Endothelial cell of umbilical vein (primary cell): ENCODE results near the gene RMC1.

Experiments used
- EZH2 ChIP-seq: IDR thresholded peaks from 2 replicates; pipeline ENCODE4 v1.6.1; 2012; ENCODE audit warnings: borderline replicate concordance, low read depth, mild to moderate bottlenecking, moderate library complexity, low read length, inconsistent platforms; ENCODE audit not compliant: severe bottlenecking
- GATA2 ChIP-seq: IDR thresholded peaks from 2 replicates; pipeline ENCODE4 v1.7.0; 2011; ENCODE audit warnings: low read depth, mild to moderate bottlenecking, moderate library complexity, mixed read lengths, low read length; ENCODE audit not compliant: insufficient read length, insufficient read depth
- MYC ChIP-seq: IDR thresholded peaks from one replicate; pipeline ENCODE4 v1.6.1; 2011; ENCODE audit warnings: mild to moderate bottlenecking, low read depth, low read length
- POLR2A ChIP-seq: IDR thresholded peaks from 2 replicates; pipeline ENCODE4 v1.6.1; 2012; ENCODE audit warnings: low read depth, mild to moderate bottlenecking, control low read depth, low read length
- POLR2AphosphoS5 ChIP-seq: IDR thresholded peaks from 2 replicates; pipeline ENCODE4 v1.6.1; 2012; ENCODE audit warnings: low read depth, mild to moderate bottlenecking, control low read depth, low read length, moderate library complexity; ENCODE audit not compliant: insufficient read depth
- TF ChIP-seq, protein P1 (sequence below), 2 donors: IDR thresholded peaks; 1 replicate in 1 of 2; 2 replicates in 1 of 2; pipeline ENCODE4 v1.5.1; 2011; ENCODE audit warnings: low read length in 2 of 2, mild to moderate bottlenecking in 2 of 2, moderate library complexity in 2 of 2, control low read depth in 1 of 2, inconsistent platforms in 1 of 2, low read depth in 1 of 2; ENCODE audit not compliant: insufficient read depth in 1 of 2; ENCODE audit errors: extremely low read depth in 1 of 2
- TF ChIP-seq, protein P2 (sequence below): IDR thresholded peaks from 2 replicates; pipeline ENCODE4 v1.6.1; 2011; ENCODE audit not compliant: insufficient read depth, insufficient read length

DNA sequence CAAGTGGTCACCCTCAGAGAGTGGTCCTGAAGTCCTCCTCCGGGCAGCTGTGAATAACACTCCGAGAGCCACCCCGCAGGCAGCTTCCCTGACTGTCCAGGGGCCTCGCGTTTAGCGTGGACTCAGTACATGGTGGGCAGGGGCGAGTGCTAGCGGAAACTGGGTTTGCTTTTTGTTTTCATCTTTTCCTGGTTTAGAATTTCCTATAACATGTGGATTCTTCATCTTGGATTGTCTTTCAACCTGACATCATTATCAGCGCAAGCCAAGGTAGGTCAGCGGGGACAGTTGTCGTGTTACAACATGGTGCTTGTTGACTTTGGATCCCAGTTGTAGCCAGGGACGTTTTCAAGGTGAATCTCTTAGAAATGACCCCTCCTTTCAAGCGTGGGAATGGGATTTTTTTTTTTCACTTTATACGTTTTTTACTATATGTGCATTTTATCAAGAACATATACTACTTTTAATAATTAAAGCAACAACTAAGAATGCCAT is 20.9 kb downstream of the RMC1 start:
- TF ChIP-seq, protein P1, sequence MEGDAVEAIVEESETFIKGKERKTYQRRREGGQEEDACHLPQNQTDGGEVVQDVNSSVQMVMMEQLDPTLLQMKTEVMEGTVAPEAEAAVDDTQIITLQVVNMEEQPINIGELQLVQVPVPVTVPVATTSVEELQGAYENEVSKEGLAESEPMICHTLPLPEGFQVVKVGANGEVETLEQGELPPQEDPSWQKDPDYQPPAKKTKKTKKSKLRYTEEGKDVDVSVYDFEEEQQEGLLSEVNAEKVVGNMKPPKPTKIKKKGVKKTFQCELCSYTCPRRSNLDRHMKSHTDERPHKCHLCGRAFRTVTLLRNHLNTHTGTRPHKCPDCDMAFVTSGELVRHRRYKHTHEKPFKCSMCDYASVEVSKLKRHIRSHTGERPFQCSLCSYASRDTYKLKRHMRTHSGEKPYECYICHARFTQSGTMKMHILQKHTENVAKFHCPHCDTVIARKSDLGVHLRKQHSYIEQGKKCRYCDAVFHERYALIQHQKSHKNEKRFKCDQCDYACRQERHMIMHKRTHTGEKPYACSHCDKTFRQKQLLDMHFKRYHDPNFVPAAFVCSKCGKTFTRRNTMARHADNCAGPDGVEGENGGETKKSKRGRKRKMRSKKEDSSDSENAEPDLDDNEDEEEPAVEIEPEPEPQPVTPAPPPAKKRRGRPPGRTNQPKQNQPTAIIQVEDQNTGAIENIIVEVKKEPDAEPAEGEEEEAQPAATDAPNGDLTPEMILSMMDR (IDR thresholded peaks at IDR 0.05; ENCODE audit: extremely low read depth in 1 of 2, insufficient read depth in 1 of 2, low read depth in 1 of 2, low read length in 2 of 2), result no peak
- TF ChIP-seq POLR2A (no peak), MYC (no peak), POLR2AphosphoS5 (no peak), GATA2 (no peak), EZH2 (no peak)
- TF ChIP-seq, protein P2, sequence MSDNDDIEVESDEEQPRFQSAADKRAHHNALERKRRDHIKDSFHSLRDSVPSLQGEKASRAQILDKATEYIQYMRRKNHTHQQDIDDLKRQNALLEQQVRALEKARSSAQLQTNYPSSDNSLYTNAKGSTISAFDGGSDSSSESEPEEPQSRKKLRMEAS, result no peak
